LNCAP (cell line): ENCODE measurements around the gene SNRNP25.

Experiments used
- CTCF ChIP-seq: fragments of 450-650 bp; IDR thresholded peaks from 2 replicates; pipeline ENCODE4 v1.5.1; 2017; ENCODE audit warnings: mild to moderate bottlenecking

The SNRNP25 gene

GRCh38 chr16:77807-78443 is 24.3 kb downstream of the SNRNP25 start, which contains the start of gene MPG:
Gene MPG, plus strand, starts transcription at chr16:78225. Its CDS starts 85 bp downstream, at chr16:78310.
- no peak for TF ChIP-seq CTCF

GRCh38 chr16:78444-79150 is 25.0 kb downstream of the SNRNP25 start:
- TF ChIP-seq CTCF = no peak

GRCh38 chr16:79151-80054 is 25.8 kb downstream of the SNRNP25 start:
- no peak for TF ChIP-seq CTCF

- no peak for TF ChIP-seq CTCF
Observed at GRCh38 chr16:83060-83603, 29.5 kb downstream of the SNRNP25 start.

GRCh38 chr16:83781-84615 is 30.4 kb downstream of the SNRNP25 start:
- no peak for TF ChIP-seq CTCF

GRCh38 chr16:84718-85406 is 31.2 kb downstream of the SNRNP25 start:
- TF ChIP-seq CTCF = no peak
